CD4-positive, alpha-beta memory T cell (primary cell): ENCODE data around the gene SMAD1. TPM values are rescaled to one million over a fixed set of nuclear protein-coding genes. Genes with fewer than 3 reads are reported as not detected.

Experiments used
- CTCF ChIA-PET: fragments of 350-600 bp; sonication (Branson Sonifier 250); formaldehyde crosslinking; loops from one replicate; lab custom pipeline; 2021; ENCODE audit warnings: inconsistent platforms; ENCODE audit not compliant: partially characterized antibody; lab: Charles Lee
- POLR2A ChIA-PET: fragments of 350-600 bp; sonication (Branson Sonifier 250); formaldehyde crosslinking; loops from one replicate; lab custom pipeline; 2021; ENCODE audit not compliant: partially characterized antibody; lab: Charles Lee
- DNase-seq, 5 donors: peaks; one replicate each; pipeline versions ENCODE4 v3.0.0 to v3.0.0-alpha.2; 2020 to 2022; ENCODE audit warnings: mixed read lengths in 1 of 5
- H3K27ac ChIP-seq: one replicate; pipeline ENCODE4 v1.7.0; 2013; ENCODE audit warnings: low read depth, low read length
- H3K27me3 ChIP-seq: 2 replicates; pipeline ENCODE4 v1.7.0; 2013; ENCODE audit warnings: mild to moderate bottlenecking, low read length, moderate library complexity; ENCODE audit not compliant: insufficient read depth
- H3K36me3 ChIP-seq: 2 replicates; pipeline ENCODE4 v1.7.0; 2013; ENCODE audit warnings: mild to moderate bottlenecking, low read length, moderate library complexity; ENCODE audit not compliant: insufficient read depth
- H3K4me1 ChIP-seq: 2 replicates; pipeline ENCODE4 v1.7.0; 2013; ENCODE audit warnings: mild to moderate bottlenecking, low read length, moderate library complexity; ENCODE audit not compliant: insufficient read depth
- H3K4me3 ChIP-seq, 2 donors: one replicate each; pipeline ENCODE4 v1.7.0; 2013; ENCODE audit warnings: low read length in 2 of 2, mild to moderate bottlenecking in 1 of 2
- H3K9me3 ChIP-seq, 2 donors: one replicate each; pipeline ENCODE4 v1.7.0; 2013; ENCODE audit warnings: low read length in 2 of 2, control low read depth in 1 of 2; ENCODE audit not compliant: control insufficient read depth in 1 of 2
- H3K27ac Mint-ChIP-seq, 7 donors: one replicate each; pipeline ENCODE4 v1.8.0; 2020 to 2021; ENCODE audit warnings: mixed read lengths in 7 of 7, mild to moderate bottlenecking in 6 of 7, inconsistent platforms in 3 of 7, moderate library complexity in 3 of 7
- H3K27me3 Mint-ChIP-seq, 2 donors: one replicate each; pipeline ENCODE4 v1.8.0; 2020 to 2021; ENCODE audit warnings: mixed read lengths in 2 of 2
- H3K36me3 Mint-ChIP-seq, 2 donors: one replicate each; pipeline ENCODE4 v1.8.0; 2020 to 2021; ENCODE audit warnings: mixed read lengths in 2 of 2, inconsistent platforms in 1 of 2, mild to moderate bottlenecking in 1 of 2
- H3K4me1 Mint-ChIP-seq, 4 donors: one replicate each; pipeline ENCODE4 v1.8.0; 2020 to 2021; ENCODE audit warnings: mixed read lengths in 4 of 4, mild to moderate bottlenecking in 1 of 4
- H3K4me3 Mint-ChIP-seq, 8 donors: one replicate each; pipeline ENCODE4 v1.8.0; 2020 to 2021; ENCODE audit warnings: mixed read lengths in 8 of 8, mild to moderate bottlenecking in 7 of 8, moderate library complexity in 6 of 8, inconsistent platforms in 3 of 8
- H3K9me3 Mint-ChIP-seq, 8 donors: one replicate each; pipeline ENCODE4 v1.8.0; 2020 to 2021; ENCODE audit warnings: mixed read lengths in 8 of 8, mild to moderate bottlenecking in 5 of 8, inconsistent platforms in 3 of 8, moderate library complexity in 1 of 8
- intact Hi-C: fragments of 100-400 bp; cut with micrococcal nuclease; formaldehyde crosslinking; loops from one replicate; pipeline ENCODE4 v1.15.1; 2023
- polyA plus RNA-seq, 2 donors: library from polyadenylated mRNA; unstranded; fragments of 300-500 nt; fragmentation: Illumina TruSeq; gene quantifications; one replicate each; pipeline ENCODE4 v1.2.3, GENCODE V29; 2021
- total RNA-seq, 2 experiments: library from RNA; stranded (reverse); gene quantifications; one replicate each; pipeline ENCODE4 v1.2.3, GENCODE V29; 2021

The SMAD1 gene
- total and polyA plus RNA-seq, 4 experiments from 2014 or later, result 0.42 to 1.1 (median 0.67) TPM

- H3K9me3 ChIP-seq, result no peaks in the 10 kb centered on the region
- H3K36me3 ChIP-seq, result no peaks in the 10 kb centered on the region
- H3K4me3 ChIP-seq, result no peak overlapping the region
- H3K4me1 ChIP-seq, result no peaks in the 10 kb centered on the region
- Mint-ChIP-seq H3K27me3 (peaks cover 0 to 11% of the 10 kb centered on the region in 2 donors), H3K9me3 (no peaks in the 10 kb centered on the region), H3K4me1 (no peaks in the 10 kb centered on the region), H3K27ac (no peak overlapping the region), H3K4me3 (no peak overlapping the region), H3K36me3 (no peaks in the 10 kb centered on the region)
- CTCF ChIA-PET, result interaction anchor here (1.2 to 1.6 kb wide), 2 partner anchors 9 to 19 kb away, joined by 3 to 6 read pairs; no protein-coding TSS in a partner anchor
- POLR2A ChIA-PET, result no interaction called here
- DNase-seq, result no peak
- H3K27ac ChIP-seq, result no peak overlapping the region
- intact Hi-C loops, result no loop called here
- H3K27me3 ChIP-seq, result no peaks in the 10 kb centered on the region
These were observed 59.7 kb downstream of the SMAD1 start for GRCh38 chr4:145541346-145541745.

DNA sequence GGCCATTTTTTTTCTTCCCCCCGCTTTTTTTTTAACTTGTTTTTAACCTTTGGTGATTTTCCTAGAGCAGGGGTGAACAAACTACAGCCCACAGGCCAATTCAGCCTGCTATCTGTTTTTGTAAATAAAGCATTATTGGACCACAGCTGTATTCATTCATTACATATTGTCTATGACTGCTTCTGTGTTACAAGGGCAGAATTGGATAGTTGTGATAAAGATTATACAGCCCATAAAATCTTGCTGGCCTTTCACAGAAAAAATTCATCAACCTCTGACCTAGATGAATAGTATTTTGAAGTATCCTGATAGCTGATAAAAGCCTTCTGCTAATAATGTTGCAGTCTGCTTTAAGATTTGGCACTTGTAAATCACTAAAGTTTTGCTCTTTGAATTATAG is 63.4 kb downstream of the SMAD1 start:
- CTCF ChIA-PET, result interaction anchor here (1.2 kb wide), 1 partner anchor 12 kb away, joined by 3 read pairs; no protein-coding TSS in a partner anchor
- no peak overlapping the region for H3K27ac ChIP-seq
- no peak overlapping the region for H3K27ac Mint-ChIP-seq
- no peaks in the 10 kb centered on the region for H3K27me3 ChIP-seq
- no peak overlapping the region for H3K4me3 Mint-ChIP-seq
- H3K4me3 ChIP-seq, result no peak overlapping the region
- no peak for DNase-seq
- H3K36me3 Mint-ChIP-seq, result no peaks in the 10 kb centered on the region
- H3K4me1 ChIP-seq, result no peaks in the 10 kb centered on the region
- H3K27me3 Mint-ChIP-seq, result peaks cover 2 to 7% of the 10 kb centered on the region in 2 donors
- no peaks in the 10 kb centered on the region for H3K4me1 Mint-ChIP-seq
- no peaks in the 10 kb centered on the region for H3K36me3 ChIP-seq
- no peaks in the 10 kb centered on the region for H3K9me3 ChIP-seq
- H3K9me3 Mint-ChIP-seq, result no peaks in the 10 kb centered on the region
- intact Hi-C loops, result no loop called here
- POLR2A ChIA-PET, result no interaction called here

DNA sequence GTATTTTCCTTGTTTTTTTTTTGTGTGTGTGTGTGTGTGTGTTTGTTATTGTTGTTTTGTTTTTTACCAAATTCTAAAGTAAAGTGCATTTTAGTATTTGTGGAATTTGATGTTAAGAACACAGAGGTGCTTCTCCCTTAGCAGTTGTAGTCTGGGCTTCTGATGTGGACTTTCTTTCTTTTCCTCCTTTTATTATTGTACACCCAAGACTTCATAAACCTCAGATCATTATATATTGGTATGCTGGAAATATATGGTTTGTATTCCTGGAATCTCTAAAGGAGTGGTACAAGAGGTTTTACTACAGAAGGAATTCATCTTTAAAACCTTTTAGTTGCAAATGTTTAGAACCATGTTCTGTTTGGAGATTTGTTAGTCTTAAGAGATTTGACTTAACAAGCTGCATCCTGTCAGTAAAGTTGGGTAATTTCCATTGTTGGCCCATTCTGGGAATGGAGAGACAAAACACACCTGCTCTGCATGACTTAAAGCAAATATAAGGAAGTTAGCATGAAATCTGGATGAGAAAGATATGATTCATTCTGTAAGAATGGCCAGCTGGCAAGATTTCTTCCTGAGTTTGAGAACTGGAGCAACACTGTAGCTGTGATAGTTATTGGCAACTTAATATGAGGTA is 64.0 kb downstream of the SMAD1 start:
- Mint-ChIP-seq H3K36me3 (no peaks in the 10 kb centered on the region), H3K4me3 (no peak overlapping the region), H3K4me1 (no peaks in the 10 kb centered on the region), H3K27me3 (peaks cover 2 to 7% of the 10 kb centered on the region in 2 donors), H3K9me3 (no peaks in the 10 kb centered on the region), H3K27ac (no peak overlapping the region)
- DNase-seq, result no peak
- Histone ChIP-seq H3K36me3 (no peaks in the 10 kb centered on the region), H3K4me1 (no peaks in the 10 kb centered on the region), H3K4me3 (no peak overlapping the region), H3K27ac (no peak overlapping the region), H3K9me3 (no peaks in the 10 kb centered on the region), H3K27me3 (no peaks in the 10 kb centered on the region)
- CTCF ChIA-PET, result interaction anchor here (1.2 kb wide), 1 partner anchor 12 kb away, joined by 3 read pairs; no protein-coding TSS in a partner anchor
- POLR2A ChIA-PET, result no interaction called here
- intact Hi-C loops, result no loop called here

DNA sequence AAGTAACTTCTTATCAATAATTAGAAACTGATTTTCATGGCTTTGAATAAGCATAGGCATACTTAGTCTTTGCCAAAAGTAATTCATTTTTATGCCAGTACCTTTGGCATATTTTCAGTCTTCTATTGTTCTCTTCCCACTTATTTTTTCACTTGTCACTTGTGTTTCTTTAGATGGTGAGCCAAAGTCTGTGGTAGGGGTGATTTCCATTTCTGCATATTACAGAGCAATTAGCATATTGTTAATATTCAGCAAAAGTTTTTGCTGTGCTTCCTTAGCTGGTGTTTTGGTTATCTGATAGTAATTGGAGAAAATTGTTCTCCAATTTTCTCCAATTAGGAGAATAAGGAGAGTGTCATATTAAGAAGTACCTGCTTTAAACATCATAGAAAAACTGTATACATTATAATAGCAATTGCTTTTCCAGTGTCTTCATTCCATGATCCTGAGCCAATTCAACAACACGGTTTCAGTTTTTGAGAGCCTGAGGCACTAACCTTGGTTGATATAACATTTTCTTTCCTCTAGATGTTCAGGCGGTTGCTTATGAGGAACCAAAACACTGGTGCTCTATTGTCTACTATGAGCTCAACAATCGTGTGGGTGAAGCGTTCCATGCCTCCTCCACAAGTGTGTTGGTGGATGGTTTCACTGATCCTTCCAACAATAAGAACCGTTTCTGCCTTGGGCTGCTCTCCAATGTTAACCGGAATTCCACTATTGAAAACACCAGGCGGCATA is 64.7 kb downstream of the SMAD1 start:
- ChIA-PET POLR2A (no interaction called here), CTCF (no interaction called here)
- intact Hi-C loops, result no loop called here
- Histone ChIP-seq H3K36me3 (no peaks in the 10 kb centered on the region), H3K9me3 (no peaks in the 10 kb centered on the region), H3K4me3 (no peak overlapping the region), H3K27ac (no peak overlapping the region), H3K4me1 (no peaks in the 10 kb centered on the region), H3K27me3 (no peaks in the 10 kb centered on the region)
- no peak overlapping the region for H3K27ac Mint-ChIP-seq
- H3K9me3 Mint-ChIP-seq, result no peaks in the 10 kb centered on the region
- no peak for DNase-seq
- no peaks in the 10 kb centered on the region for H3K36me3 Mint-ChIP-seq
- H3K27me3 Mint-ChIP-seq, result peaks cover 2 to 4% of the 10 kb centered on the region in 2 donors
- no peak overlapping the region for H3K4me3 Mint-ChIP-seq
- H3K4me1 Mint-ChIP-seq, result no peaks in the 10 kb centered on the region

GRCh38 chr4:145551660-145552059 is 70.0 kb downstream of the SMAD1 start:
- no peak overlapping the region for H3K4me3 Mint-ChIP-seq
- no peak overlapping the region for H3K27ac Mint-ChIP-seq
- no peaks in the 10 kb centered on the region for H3K36me3 ChIP-seq
- peaks cover 0 to 7% (median 2%) of the 10 kb centered on the region in 4 donors for H3K4me1 Mint-ChIP-seq
- peaks cover 0 to 2% of the 10 kb centered on the region in 2 donors for H3K27me3 Mint-ChIP-seq
- H3K27me3 ChIP-seq, result no peaks in the 10 kb centered on the region
- no peak overlapping the region for H3K4me3 ChIP-seq
- intact Hi-C loops, result no loop called here
- no peak overlapping the region for H3K27ac ChIP-seq
- no peaks in the 10 kb centered on the region for H3K9me3 Mint-ChIP-seq
- H3K4me1 ChIP-seq, result no peaks in the 10 kb centered on the region
- DNase-seq, result no peak
- POLR2A ChIA-PET, result no interaction called here
- H3K36me3 Mint-ChIP-seq, result no peaks in the 10 kb centered on the region
- CTCF ChIA-PET, result no interaction called here
- H3K9me3 ChIP-seq, result no peaks in the 10 kb centered on the region

DNA sequence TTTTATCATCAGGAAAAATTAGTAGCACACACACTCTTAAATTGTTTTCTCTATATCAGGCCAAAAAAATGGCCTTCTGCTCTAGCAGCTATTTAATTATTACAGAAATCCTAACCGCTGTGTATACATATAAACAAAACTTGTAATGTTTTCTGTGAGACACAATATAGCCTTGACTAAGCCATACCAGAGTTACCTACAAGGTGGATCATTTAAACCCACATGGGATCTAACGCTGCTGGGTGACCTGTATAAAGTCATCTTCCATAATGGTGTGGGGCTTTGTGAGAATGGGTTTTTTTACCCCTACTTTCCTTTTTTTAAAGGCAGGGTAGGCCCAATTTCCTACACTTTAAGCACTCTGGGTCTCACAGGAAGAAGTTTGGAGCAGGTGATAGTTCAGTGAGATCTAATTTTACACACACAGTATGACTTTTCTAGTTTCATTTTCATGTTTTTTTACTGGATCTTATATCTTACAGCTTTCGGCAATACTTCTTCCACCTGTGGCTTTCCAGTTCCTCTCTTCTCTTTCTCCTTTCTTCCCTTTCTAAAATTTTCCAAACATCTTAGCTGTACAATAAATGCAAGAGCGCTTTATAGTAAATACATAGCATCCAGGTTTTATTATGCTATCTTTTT is 70.6 kb downstream of the SMAD1 start:
- Histone ChIP-seq H3K9me3 (no peaks in the 10 kb centered on the region), H3K27me3 (no peaks in the 10 kb centered on the region), H3K27ac (no peak overlapping the region), H3K4me1 (no peaks in the 10 kb centered on the region), H3K36me3 (no peaks in the 10 kb centered on the region), H3K4me3 (no peak overlapping the region)
- Mint-ChIP-seq H3K9me3 (no peaks in the 10 kb centered on the region), H3K4me1 (peaks cover 0 to 7% (median 2%) of the 10 kb centered on the region in 4 donors), H3K27me3 (peaks cover 2 to 3% of the 10 kb centered on the region in 2 donors), H3K27ac (no peak overlapping the region), H3K36me3 (no peaks in the 10 kb centered on the region), H3K4me3 (no peak overlapping the region)
- ChIA-PET CTCF (no interaction called here), POLR2A (no interaction called here)
- intact Hi-C loops, result no loop called here
- DNase-seq, result no peak

DNA sequence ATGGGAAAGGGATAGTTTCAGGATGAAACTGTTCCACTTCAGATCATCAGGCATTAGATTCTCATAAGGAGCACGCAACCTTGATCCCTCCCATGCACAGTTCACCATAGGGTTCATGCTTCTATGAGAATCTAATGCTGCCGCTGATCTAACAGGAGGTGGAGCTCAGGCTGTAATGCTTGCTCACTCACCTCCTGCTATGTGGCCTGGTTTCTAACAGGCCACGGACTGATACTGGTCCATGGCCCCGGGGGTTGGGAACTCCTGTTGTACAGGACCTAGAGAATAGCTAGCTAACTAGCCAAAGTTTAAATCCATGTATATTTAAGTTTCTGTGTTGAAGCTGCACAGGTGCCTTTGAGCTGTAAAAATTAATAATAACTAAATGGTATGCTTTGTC is 71.7 kb downstream of the SMAD1 start:
- Mint-ChIP-seq H3K9me3 (no peaks in the 10 kb centered on the region), H3K4me3 (no peak overlapping the region), H3K36me3 (no peaks in the 10 kb centered on the region), H3K4me1 (peaks cover 0 to 7% (median 2%) of the 10 kb centered on the region in 4 donors), H3K27ac (no peak overlapping the region), H3K27me3 (peaks cover 0 to 3% of the 10 kb centered on the region in 2 donors)
- POLR2A ChIA-PET, result no interaction called here
- no peak overlapping the region for H3K4me3 ChIP-seq
- no peaks in the 10 kb centered on the region for H3K4me1 ChIP-seq
- H3K9me3 ChIP-seq, result no peaks in the 10 kb centered on the region
- intact Hi-C loops, result no loop called here
- CTCF ChIA-PET, result interaction anchor here (0.7 kb wide), 1 partner anchor 33 kb away, joined by 3 read pairs; no protein-coding TSS in a partner anchor
- no peak overlapping the region for H3K27ac ChIP-seq
- DNase-seq, result no peak
- H3K36me3 ChIP-seq, result no peaks in the 10 kb centered on the region
- H3K27me3 ChIP-seq, result no peaks in the 10 kb centered on the region
